Stimulated activated effector memory CD8-positive, alpha-beta T cell treated with anti-CD3 and anti-CD28 coated beads, Interleukin-12 subunit alpha, Interleukin-12 subunit beta, amount 100 ng/mL, for 72 hours (primary cell): ENCODE data around the gene WWP2.
"Not testable (repeated sequence)": the region's sequence is repeated elsewhere in the genome, so short reads cannot be mapped to it uniquely, and the experiment has no call there.

Experiments used
- ATAC-seq: fragments of 150-1000 bp; cut with Tn5 transposase; 2 replicates; pipeline ENCODE4 v1.10.0; 2021
- DNase-seq, 2 donors: peaks; one replicate each; pipeline ENCODE4 v3.0.0; 2021 to 2022; ENCODE audit warnings: low spot score in 2 of 2
- H3K27ac Mint-ChIP-seq: one replicate; pipeline ENCODE4 v1.8.0; 2022; ENCODE audit warnings: mild to moderate bottlenecking, mixed read lengths
- H3K36me3 Mint-ChIP-seq: one replicate; pipeline ENCODE4 v1.8.0; 2022; ENCODE audit warnings: mild to moderate bottlenecking, mixed read lengths
- H3K4me1 Mint-ChIP-seq: one replicate; pipeline ENCODE4 v1.8.0; 2022; ENCODE audit warnings: mixed read lengths
- H3K4me3 Mint-ChIP-seq: one replicate; pipeline ENCODE4 v1.8.0; 2022; ENCODE audit warnings: mild to moderate bottlenecking, mixed read lengths
- H3K9me3 Mint-ChIP-seq: one replicate; pipeline ENCODE4 v1.8.0; 2022; ENCODE audit warnings: mixed read lengths

Gene WWP2

DNA sequence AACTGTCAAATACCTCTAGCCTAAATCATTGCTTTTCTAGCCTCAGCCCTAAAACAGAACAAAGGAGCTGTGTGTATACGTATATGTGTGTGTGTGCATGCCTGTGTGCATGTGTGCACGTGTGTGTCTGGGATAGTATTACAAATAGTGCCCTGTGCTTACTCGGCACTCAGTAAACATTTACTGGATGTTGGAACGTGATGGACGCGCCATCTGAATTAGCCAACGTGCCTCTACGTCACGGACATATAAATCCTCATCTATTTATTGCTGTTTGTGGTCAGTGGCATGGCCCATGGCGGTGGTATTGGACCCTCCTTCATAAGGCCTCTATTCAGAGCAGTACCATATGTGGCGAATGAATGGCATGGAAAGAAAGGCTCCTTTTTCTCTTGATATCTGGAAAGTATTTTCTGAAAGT, 37.5 kb downstream of the WWP2 start:
- DNase-seq (no peak), ATAC-seq (no peak)
- Mint-ChIP-seq H3K4me1 (no peaks in the 10 kb centered on the region), H3K36me3 (peaks cover 63% of the 10 kb centered on the region), H3K9me3 (no peaks in the 10 kb centered on the region), H3K27ac (peak overlapping the region; percentile 78), H3K4me3 (no peak overlapping the region)

GRCh38 chr16:69804297-69804696, 42.2 kb downstream of the WWP2 start:
- ATAC-seq (no peak), DNase-seq (no peak)
- H3K4me3 Mint-ChIP-seq = no peak overlapping the region
- peaks cover under 1% of the 10 kb centered on the region for H3K4me1 Mint-ChIP-seq
- peak overlapping the region; percentile 48 for H3K27ac Mint-ChIP-seq
- peaks cover 87% of the 10 kb centered on the region for H3K36me3 Mint-ChIP-seq
- H3K9me3 Mint-ChIP-seq = no peaks in the 10 kb centered on the region

DNA sequence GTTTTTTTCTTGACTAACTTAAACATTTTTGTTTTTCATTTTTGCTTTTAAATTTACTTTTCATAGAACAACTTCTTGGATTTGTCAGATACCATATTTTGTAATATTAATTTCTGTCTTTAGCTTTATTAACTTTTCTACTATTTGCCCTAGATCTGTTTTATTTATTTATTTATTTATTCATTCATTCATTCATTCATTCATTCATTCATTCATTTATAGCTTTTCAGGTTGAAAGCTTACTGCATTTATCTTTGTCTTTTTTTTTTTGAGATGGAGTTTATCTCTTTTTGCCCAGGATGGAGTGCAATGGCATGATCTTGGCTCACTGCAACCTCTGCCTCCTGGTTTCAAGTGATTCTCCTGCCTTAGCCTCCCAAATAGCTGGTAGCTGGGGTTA, 44.6 kb downstream of the WWP2 start:
- H3K4me1 Mint-ChIP-seq, H3K9me3 Mint-ChIP-seq, H3K4me3 Mint-ChIP-seq, ATAC-seq, DNase-seq, H3K27ac Mint-ChIP-seq: not testable (repeated sequence)
- peaks cover 79% of the 10 kb centered on the region for H3K36me3 Mint-ChIP-seq

DNA sequence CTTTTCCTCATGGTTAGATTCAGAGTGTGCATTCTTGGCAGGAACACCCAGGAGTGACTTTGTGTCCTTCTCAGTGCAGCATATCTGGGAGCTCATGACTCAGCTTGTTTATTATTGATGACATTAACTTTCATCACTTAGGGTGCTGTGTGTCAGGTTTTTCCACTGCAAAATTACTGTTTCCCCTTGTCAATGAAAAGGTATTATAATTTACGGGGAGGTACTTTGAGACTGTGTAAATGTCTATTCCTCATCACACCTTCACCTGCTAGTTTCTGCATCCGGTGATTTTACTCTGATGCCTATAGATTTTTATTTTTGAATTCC, 50.5 kb downstream of the WWP2 start:
- Mint-ChIP-seq H3K9me3 (no peaks in the 10 kb centered on the region), H3K27ac (no peak overlapping the region), H3K36me3 (peaks cover 54% of the 10 kb centered on the region), H3K4me1 (peaks cover 10% of the 10 kb centered on the region), H3K4me3 (no peak overlapping the region)
- no peak for DNase-seq
- no peak for ATAC-seq

DNA sequence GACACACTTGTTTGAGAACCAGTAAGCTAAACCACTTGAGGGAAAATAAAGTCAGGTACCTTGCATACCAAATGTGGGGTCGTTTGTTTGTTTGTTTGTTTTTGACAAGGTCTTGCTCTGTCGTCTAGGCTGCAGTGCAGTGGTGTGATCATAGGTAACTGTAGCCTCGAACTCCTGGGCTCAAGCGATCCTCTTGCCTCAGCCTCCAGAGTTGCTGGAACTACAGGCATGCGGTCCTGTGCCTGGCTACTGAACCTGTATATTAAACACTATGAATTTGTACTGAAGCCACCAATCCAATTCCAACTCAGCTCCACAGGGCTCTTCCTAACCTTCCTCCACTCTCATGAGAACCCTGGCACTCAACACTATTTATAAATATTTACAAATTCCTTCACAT, 51.9 kb downstream of the WWP2 start:
- DNase-seq = no peak
- Mint-ChIP-seq H3K9me3 (no peaks in the 10 kb centered on the region), H3K4me1 (peaks cover 10% of the 10 kb centered on the region), H3K4me3 (no peak overlapping the region), H3K27ac (peak overlapping the region; percentile 6), H3K36me3 (peaks cover 57% of the 10 kb centered on the region)
- ATAC-seq = no peak

- H3K9me3 Mint-ChIP-seq = no peaks in the 10 kb centered on the region
- H3K4me1 Mint-ChIP-seq = peaks cover 7% of the 10 kb centered on the region
- H3K27ac Mint-ChIP-seq = peak overlapping the region; percentile 6
- no peak for ATAC-seq
- H3K4me3 Mint-ChIP-seq = no peak overlapping the region
- DNase-seq = no peak
- H3K36me3 Mint-ChIP-seq = peaks cover 57% of the 10 kb centered on the region
Observed at GRCh38 chr16:69814561-69814960, 52.4 kb downstream of the WWP2 start.

- H3K27ac Mint-ChIP-seq, H3K4me3 Mint-ChIP-seq, ATAC-seq, H3K4me1 Mint-ChIP-seq, H3K9me3 Mint-ChIP-seq, DNase-seq: not testable (repeated sequence)
- H3K36me3 Mint-ChIP-seq = peaks cover 58% of the 10 kb centered on the region
Observed at GRCh38 chr16:69815216-69815883, 53.2 kb downstream of the WWP2 start.

GRCh38 chr16:69816996-69817395, 54.9 kb downstream of the WWP2 start:
- no peak overlapping the region for H3K27ac Mint-ChIP-seq

DNA sequence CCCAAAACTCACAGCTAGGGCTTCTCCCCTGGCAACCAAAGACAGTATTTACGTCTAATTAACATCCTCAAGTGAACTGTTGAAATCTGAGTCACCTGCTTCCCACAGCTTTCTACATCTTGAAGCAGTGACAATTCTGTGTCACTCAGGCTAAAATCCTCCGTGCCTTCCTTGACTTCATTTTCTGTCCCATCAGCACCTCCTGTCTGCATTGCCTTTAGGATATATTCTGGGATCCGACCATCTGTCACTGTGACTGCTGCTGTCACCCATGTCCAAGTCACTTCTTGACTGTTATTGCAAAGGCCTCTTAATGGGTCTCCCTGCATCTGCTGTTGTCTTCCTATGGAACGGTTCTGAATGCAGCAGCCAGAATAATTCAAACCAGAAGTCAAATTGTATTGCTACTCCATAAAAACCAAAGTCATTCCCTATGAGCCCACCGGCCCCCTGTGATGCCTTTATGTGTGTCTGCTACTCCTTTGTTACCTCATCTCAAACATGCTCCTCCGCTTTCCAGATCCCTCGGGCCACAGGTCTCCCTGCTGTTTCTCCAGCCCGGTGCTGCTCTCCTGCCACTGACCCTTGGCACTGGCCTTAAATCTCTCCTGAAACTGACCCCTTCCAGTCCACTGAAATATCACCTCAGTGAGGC, 56.9 kb downstream of the WWP2 start:
- Mint-ChIP-seq H3K4me1 (no peaks in the 10 kb centered on the region), H3K27ac (peak overlapping the region; percentile 12), H3K36me3 (peaks cover 40% of the 10 kb centered on the region), H3K9me3 (no peaks in the 10 kb centered on the region), H3K4me3 (no peak overlapping the region)
- DNase-seq = no peak
- no peak for ATAC-seq

More at GRCh38 chr16:69816996-69817395, 54.9 kb downstream of the WWP2 start:
- no peak for DNase-seq
- no peak overlapping the region for H3K4me3 Mint-ChIP-seq
- H3K4me1 Mint-ChIP-seq = no peaks in the 10 kb centered on the region
- no peaks in the 10 kb centered on the region for H3K9me3 Mint-ChIP-seq
- H3K36me3 Mint-ChIP-seq = peaks cover 56% of the 10 kb centered on the region
- ATAC-seq = no peak

- H3K36me3 Mint-ChIP-seq = peaks cover 31% of the 10 kb centered on the region
- no peaks in the 10 kb centered on the region for H3K4me1 Mint-ChIP-seq
- DNase-seq (no peak), ATAC-seq (no peak)
- H3K27ac Mint-ChIP-seq = no peak overlapping the region
- no peaks in the 10 kb centered on the region for H3K9me3 Mint-ChIP-seq
- H3K4me3 Mint-ChIP-seq = no peak overlapping the region
Observed at GRCh38 chr16:69820926-69821541, 58.9 kb downstream of the WWP2 start.

DNA sequence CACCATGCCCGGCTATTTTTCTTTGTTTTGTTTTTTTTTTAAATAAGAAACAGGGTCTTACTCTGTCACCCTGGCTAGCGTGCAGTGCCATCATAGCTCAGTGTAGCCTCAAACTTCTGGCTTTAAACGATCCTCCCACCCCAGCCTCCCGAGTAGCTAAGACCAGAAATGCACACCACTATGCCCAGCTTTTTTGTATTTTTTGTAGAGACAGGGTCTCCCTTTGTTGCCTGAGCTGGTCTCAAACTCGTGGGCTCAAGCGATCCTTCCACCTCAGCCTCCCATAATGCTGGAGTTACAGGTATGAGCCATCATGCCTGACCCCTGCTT, 59.7 kb downstream of the WWP2 start:
- Mint-ChIP-seq H3K9me3 (no peaks in the 10 kb centered on the region), H3K4me1 (no peaks in the 10 kb centered on the region), H3K36me3 (peaks cover 31% of the 10 kb centered on the region), H3K27ac (no peak overlapping the region), H3K4me3 (no peak overlapping the region)
- DNase-seq (no peak), ATAC-seq (no peak)

DNA sequence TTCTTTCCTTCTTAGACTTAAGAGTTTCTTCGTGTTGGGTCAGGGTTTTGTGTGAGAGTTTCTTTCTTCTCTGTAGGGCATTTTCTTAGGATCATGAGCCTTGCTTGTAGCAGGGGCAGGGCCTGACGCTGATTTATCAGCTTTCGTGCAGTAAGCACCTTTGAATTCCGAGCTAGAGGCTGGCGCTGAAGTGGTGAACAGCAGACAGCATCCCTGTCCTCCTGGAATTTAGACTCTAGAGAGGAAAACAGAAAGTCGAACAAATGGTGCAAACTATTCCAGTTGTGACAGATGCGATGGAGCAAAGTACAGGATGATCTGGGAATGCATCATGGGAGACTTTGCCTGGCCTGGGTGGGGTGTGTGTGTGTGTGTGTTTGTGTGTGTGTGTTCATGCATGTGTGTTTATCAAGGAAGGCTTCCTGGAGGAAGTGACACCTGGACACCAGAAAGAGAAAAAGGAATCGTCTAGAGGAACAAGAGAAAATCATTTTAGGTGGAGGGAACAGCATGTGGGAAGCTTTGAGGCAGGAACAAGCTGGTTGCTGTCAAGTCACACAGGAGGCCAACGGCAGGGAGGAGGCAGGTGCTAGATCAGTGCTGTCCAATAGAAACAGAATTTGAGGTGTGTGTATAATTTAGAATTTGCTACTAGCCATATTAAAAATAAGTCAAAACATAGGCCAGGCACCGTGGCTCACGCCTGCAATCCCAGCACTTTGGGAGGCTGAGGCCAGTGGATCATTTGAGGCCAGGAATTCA, 60.2 kb downstream of the WWP2 start:
- Mint-ChIP-seq H3K9me3 (no peaks in the 10 kb centered on the region), H3K4me1 (no peaks in the 10 kb centered on the region), H3K27ac (no peak overlapping the region), H3K36me3 (peaks cover 31% of the 10 kb centered on the region), H3K4me3 (no peak overlapping the region)
- ATAC-seq = no peak
- no peak for DNase-seq

DNA sequence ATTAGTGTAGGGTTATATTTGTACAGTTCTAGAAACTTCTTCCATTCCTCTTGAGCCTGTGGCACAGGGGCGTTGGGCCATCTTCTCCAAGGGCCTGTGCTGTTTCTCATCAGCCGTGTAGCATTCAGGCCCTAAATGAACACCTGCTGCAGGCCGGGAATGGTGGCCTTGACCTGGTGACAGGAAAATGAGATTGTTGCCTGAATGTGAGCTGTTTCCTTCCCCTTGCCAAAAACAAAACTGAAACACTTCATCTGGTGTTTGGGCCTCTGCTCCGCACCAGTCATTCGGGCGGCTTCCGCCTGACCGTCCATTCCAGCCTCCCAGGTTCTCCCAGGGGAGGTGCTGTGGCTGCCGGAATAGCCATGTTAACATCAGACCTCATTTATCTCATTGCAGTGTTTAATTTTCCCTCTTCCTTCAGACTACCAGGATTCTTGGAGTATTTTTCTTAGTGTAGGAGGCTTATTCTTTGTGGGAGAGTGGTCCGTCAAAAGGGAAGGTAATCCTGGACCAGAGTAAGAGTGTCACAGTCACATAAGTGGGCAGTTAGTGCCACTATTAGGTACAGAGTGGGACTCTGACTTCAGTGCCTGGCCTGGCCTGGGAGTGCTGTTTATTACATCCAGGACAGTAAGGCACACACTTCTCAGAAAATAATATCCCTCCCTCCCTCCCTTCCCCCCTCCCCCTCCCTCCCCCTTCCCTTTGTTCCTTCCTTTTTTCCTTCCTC, 61.9 kb downstream of the WWP2 start:
- DNase-seq = no peak
- H3K9me3 Mint-ChIP-seq = no peaks in the 10 kb centered on the region
- peaks cover 21% of the 10 kb centered on the region for H3K36me3 Mint-ChIP-seq
- peak overlapping the region; percentile 34 for H3K27ac Mint-ChIP-seq
- H3K4me3 Mint-ChIP-seq = no peak overlapping the region
- no peaks in the 10 kb centered on the region for H3K4me1 Mint-ChIP-seq
- ATAC-seq = no peak

GRCh38 chr16:69824564-69825142, 62.5 kb downstream of the WWP2 start:
- H3K4me3 Mint-ChIP-seq, H3K27ac Mint-ChIP-seq, H3K9me3 Mint-ChIP-seq, H3K4me1 Mint-ChIP-seq, ATAC-seq, DNase-seq: not testable (repeated sequence)
- peaks cover 15% of the 10 kb centered on the region for H3K36me3 Mint-ChIP-seq

GRCh38 chr16:69827524-69827923, 65.4 kb downstream of the WWP2 start:
- Mint-ChIP-seq H3K27ac (no peak overlapping the region), H3K4me3 (no peak overlapping the region), H3K36me3 (peaks cover 6% of the 10 kb centered on the region), H3K9me3 (no peaks in the 10 kb centered on the region), H3K4me1 (peaks cover 8% of the 10 kb centered on the region)
- ATAC-seq (no peak), DNase-seq (no peak)
